Measurements from ENCODE around the gene PDK1.
"Not testable (repeated sequence)": the region's sequence is repeated elsewhere in the genome, so short reads cannot be mapped to it uniquely, and the experiment has no call there.

The PDK1 gene

DNA sequence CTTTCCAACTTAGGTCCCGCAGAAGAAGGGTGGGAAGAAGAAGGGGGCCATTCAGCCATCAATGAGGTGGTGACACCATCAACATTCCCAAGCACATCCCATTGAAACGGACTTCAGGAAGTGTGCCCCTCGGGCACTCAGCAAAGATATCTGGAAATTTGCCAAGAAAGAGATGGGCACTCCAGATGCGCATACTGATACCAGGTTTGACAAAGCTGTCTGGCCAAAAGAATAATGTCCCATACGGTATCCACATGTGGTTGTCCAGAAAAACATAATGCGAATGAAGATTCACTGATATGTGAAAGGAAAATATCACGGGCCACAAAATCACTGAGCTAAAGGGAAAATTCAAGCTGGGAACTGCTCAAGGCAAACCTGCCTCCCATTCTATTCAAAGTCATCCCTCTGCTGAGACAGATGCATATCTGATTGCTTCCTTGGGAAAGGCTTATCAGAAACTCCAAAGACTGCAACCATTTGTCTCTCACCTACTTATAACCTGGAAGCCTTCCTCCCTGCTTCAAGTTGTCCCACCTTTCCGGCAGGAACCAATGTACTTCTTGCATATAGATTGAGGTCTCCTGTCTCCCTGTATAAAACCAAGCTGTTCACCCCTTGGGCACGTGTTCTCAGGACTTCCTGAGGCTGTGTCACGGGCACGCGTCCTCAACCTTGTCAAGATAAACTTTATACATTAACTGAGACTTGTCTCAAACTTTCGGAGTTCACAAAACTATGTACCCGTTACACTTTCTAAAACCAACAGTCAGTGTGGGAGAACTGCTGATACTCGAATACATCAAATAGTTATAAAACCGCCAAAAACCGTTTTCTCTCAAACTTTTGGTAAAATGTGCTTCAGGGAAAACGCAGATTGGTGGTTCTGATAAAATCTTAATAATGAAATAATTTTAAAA is 1.3 kb upstream of the PDK1 start:
- no peak for DNase-seq

DNA sequence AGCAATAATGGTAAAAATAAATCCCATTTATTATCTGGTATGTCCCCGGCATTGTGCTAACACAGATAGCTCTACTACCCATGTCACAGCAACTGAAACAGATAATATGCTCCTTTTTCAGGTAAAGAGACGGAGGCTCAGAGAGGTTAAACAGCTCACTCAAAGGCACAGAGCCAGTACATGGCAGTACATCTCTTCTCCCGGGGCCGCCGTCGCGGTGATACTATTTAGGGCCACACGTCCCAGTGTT is 693 bp upstream of the PDK1 start:
- DNase-seq, result no peak

DNA sequence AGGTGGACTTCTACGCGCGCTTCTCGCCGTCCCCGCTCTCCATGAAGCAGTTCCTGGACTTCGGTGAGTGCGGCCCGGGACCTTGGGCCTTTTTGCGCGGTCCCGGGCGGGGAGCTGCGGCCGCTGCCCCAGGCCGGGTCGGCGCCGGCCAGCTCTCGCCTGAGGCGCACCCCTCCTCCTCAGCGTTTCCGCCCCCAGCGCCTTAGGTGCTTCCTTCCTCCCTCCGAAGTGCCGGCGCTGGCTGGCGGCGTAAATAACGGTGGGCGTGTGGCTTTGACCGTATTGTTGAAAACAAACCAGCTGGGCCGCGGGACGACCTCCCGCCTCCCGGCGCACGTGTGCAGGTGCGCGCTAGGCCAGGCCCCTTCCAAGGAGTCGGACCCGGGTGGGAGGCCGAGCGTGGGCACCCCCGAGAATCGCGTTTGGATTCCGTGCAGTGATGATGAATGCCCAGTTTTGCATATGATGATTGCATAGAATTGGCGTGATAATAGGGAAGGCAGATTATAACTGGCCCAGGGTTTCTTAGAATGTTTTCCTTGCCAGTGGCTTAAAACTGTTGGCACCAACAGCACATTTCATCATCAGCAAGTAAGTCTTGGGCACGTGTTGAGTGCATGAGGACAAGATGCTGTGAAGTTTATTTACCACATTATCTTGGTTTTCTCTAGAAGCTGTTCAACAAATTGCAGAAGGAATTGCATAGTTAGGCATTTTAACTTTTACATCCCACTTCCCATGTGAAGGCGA is 569 bp downstream of the PDK1 start:
- peak; percentile 37 to 56 (median 53) for DNase-seq

DNA sequence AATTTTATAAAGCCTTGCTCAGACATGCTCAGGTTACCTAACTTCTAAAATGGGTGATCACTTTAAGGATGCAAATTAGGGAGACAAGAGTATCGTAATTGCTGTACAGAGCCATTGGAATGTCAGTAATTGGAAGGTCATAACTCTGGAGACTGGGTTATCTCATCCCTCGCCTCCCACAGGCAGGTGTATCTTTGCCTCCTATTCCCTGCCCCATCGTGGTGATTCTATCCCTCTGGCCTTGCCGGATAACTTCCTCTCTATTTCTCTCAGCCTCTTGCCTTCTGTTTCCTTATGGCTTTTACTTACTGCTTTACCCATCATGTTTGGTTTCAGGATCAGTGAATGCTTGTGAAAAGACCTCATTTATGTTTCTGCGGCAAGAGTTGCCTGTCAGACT is 2.5 kb downstream of the PDK1 start:
- no peak for DNase-seq

DNA sequence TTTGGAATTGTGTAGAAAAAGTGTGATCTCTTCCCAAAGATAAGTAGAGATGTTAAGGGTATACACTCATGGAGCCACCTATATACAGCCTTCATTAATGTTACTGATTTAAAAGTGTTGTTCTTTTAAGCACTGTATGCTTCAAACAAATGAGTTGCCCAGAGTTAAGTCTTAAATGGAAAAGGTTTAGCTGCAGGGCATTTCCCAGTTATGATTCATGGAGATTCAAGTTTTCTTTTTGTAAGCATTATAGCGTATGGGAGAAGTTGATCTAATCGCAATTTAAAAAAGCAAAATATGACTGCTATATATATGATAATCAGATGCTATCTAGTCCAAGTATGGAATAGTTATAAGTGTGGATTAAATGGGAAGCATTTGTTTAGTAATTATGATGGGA is 4.8 kb downstream of the PDK1 start:
- DNase-seq, result no peak

DNA sequence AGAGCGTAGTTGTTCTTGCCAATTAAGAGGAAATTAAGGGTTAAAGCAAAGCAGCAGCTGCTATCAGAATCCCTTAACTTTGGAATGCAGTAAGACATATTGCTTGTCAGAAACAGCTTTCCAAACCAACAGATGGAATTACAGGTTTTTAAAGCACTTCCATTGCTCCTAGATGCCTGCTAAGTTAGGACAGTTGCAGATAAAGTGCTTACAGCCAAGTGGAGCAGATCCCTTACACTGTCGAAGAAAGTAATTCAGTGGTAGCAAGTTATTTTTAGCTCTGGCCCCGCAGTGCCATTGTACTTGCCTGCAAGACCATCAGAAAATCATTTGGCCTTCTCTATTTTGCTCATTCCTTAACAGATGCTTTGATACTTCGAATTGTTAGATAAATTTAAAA is 5.4 kb downstream of the PDK1 start:
- peak in 1 of 3 experiments; percentile 5 for DNase-seq

DNA sequence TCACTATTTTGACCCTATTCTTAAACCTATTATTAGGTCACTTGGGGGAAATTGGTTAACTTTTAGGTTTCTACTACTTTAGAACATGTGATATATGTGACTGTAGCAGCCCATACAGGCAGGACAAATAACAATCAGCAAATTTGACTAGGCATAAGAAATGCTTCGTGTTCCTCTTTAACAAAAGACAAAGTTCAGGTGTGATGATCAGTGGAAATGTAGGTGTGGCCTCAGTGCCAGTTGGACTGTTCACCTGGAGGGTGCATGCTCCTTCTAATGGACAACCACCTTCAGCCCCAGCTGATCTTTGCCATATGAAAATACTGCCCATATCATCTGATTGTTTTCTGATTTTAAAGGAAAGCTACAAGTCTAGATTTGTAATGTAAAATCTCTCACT is 6.4 kb downstream of the PDK1 start:
- DNase-seq, result no peak

DNA sequence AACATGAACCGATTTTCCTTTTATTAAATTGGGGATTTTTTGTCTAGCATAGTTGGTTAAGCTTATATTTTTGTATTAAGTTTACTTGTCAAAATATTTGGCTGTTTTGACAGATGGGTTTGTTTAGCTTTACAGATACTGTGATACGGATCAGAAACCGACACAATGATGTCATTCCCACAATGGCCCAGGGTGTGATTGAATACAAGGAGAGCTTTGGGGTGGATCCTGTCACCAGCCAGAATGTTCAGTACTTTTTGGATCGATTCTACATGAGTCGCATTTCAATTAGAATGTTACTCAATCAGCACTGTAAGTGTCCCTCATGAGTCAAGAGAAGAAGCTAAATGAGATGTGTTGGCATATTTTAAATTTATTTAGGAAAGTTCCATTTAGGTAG is 8.5 kb downstream of the PDK1 start:
- DNase-seq, result no peak

DNA sequence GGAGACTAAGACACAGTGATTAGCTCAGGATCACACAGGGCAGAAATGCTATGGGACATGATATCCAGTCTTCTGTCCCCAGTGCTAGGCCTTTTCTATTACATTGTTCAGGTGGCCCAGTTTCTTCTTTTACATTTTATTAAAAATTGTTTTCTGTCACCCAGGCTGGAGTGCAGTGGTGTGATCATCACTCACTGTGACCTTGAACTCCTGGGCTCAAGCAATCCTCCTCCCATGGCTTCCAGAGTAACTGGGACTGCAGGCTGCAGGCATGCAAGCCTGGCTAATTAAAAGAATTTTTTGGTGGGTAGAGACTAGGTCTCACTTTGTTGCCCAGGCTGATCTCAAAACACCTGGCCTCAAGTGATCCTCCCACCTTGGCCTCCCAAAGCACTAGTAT is 15.4 kb downstream of the PDK1 start:
- DNase-seq, result no peak

DNA sequence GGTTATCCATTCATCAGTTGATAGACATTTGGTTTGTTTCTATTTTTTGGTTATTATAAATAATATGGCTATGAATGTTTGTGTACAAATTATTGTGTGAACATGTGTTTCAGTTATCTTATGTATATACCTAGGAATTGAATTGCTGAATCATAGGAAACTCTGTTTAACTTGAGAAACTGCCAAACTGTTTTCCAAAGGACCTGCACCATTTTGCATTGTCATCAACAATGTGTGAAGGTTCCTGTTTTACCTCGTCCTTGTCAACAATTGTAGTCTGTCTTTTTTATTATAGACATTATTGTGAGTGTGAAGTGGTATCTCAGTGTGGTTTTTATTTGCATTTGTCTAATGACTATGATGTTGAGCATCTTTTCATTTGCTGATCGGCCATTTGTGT is 17.1 kb downstream of the PDK1 start:
- no peak for DNase-seq

DNA sequence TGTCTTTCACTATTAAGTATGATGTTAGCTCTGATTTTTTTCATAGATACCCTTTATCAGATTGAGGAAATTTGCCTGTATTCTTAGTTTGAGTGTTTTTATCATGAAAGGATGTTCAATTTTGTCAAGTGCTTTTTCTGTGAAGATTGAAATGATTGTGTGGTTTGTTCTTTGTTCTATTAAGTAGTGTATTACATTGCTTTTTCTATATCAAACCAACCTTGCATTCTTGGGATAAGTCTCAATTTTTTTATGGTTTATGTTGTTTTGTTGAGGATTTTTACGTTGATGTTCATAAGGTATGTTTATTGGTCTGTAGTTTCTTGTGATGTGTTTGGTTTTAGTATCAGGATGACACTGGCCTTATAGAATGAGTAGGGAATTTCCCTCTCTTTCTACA is 19.1 kb downstream of the PDK1 start:
- DNase-seq, result no peak

DNA sequence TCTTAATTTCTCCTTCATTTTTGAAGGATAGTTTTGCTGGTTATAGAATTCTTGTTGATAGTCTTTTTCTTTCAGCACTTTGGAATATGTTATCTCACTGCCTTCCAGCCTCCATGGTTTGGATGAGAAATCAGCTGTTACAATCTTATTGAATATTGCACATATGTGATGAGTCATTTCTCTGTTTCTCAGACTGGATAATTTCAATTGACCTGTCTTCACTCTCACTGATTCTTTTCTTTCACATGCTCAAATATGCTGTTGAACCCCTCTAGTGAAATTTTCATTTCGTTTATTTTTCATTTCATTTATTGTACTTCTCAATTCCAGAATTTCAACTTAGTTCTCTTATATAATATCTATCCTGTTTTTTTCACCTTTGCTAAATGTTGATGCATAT is 22.2 kb downstream of the PDK1 start:
- no peak for DNase-seq

DNA sequence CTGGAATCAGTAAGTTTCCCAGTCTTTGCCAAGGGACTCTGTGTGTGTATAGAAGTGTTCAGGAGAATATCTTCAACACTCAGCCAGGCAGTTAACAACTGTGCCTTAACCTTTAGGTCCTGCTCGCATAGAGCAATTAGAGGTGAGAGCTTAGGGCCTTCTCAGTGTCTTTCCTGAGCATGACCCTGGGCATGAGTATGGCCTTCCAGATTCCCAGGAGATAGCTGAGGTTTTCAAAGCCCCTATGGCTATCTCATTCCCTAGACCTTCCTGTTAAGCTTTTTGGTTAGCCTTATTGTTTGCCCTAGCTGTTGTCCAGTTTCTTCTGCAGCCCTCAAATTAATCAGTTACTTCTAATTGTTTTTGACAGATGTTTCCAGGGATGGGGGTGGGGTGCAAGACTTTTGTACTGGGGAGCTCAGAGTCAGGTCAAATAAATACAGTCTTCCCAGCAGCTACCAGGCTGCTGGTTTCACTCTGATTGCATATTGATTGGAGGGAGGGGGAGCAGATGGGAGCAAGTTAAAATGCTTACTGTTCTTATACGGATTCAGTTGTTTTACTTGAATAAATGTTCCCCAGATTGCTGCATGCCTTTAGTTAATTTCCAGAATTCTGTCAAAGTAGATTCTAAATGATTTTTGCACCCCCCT is 23.1 kb downstream of the PDK1 start:
- DNase-seq, result no peak

DNA sequence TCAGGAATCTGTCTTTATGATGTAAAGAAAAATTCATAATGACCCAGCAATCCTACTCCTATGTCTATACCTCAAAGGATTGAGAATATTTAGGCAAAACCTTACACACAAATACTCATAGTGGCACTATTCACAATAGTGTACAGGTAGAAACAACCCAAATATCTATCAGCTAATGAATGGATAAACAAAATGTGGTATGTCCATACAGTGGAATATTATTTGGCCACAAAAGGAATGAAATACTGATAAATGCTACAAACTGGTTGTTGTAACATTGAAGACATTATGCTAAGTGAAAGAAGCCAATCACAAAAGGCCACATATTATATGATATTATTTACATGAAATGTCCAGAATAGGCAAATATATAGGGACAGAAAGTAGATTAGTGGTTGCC is 24.7 kb downstream of the PDK1 start:
- DNase-seq, result no peak

DNA sequence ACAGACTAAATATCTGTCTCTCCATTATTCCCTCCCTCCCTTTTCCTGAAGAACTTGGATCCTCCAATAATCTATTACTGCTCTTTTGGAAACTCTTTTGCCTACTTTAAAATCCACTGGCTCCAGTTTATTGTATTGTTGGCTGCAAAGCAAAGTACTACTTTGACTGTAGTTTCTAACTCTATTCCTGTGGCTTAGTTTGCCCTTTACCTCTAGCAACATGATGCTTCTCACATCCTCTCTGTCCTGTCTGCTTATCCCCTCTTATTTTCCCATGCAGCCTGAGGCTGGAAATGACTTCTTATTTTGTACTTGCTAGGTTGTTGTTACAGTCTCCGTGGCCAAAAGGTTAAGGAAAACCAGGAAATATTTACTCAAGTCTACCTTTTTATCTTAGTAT is 26.8 kb downstream of the PDK1 start:
- DNase-seq, result no peak

DNA sequence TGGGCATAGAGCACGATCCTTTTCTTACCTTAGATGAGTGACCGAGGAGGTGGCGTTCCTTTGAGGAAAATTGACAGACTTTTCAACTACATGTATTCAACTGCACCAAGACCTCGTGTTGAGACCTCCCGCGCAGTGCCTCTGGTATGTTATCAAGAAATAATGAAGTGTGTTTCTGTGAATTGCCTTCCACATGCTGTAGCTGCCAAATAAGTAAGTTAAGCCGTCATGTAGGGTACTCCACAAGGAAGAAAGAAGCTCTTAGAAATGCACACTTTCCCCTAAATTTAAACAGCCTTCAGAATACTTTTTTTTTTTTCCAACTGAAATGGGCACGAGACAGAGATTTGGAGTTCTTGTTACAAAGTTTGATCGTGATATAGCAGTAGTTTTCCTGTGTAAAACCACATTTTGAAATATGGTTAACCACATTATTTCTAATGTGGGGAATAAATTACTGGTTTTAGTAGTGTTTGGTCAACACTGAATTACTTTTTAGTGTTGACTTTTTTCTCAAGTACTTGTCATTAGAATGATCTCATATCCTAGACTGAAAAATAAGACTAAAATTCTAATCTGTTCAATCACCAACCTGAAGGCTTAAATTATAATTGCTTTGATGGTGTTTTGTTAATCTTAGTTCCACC is 30.5 kb downstream of the PDK1 start:
- no peak for DNase-seq

DNA sequence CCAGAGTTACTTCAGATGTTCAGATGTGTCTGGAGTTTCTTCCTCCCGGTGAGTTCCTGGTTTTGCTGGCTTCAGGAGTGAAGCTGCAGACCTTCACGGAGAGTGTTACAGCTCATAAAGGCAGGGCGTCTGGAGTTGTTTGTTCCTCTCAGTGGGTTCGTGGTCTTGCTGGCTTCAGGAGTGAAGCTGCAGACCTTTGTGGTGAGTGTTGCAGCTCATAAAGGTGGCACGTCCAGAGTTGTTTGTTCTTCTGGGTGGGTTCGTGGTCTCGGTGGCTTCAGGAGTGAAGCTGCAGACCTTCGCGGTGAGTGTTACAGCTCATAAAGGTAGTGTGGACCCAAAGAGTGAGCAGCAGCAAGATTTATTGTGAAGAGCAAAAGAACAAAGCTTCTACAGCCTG is 31.3 kb downstream of the PDK1 start:
- not testable (repeated sequence) for DNase-seq

DNA sequence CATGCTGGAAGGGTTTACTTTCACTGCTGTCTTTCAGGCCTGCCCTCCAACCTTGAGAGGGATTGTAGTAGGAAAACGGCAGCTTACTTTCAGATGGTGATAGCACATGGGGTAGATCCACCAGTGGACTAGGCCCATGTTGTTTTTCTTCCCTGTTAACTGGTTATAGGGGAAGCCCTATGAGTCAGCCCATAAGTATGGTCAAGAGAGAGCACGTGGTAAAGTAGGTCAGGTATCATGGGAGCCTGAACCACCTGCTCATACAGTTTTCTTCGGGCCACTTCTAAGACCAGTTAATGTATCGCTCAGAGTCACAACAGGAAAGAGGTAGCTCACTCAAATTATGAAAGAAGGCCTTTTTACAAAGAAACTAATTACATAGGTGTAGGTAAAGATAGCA is 33.0 kb downstream of the PDK1 start:
- no peak for DNase-seq

DNA sequence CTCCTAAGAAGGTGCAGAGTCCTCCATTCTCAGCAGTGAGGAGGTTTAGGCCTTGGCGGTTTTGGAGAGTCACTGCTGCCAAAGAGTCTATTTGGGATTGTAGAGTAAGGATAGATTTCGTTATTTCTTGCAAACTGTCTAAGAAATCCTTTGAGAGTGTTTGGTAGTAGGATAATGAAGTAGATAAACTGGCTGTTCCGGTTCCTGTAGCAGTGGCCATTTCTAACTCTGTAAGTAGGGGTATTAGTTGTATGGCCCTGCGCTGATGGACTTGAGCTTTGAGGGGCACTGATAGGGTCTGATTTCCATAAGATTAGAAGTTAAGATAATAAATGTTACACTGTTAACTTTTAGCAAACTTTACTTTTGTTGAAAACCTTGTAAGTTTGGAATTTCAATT is 35.5 kb downstream of the PDK1 start:
- DNase-seq, result not testable (repeated sequence)

DNA sequence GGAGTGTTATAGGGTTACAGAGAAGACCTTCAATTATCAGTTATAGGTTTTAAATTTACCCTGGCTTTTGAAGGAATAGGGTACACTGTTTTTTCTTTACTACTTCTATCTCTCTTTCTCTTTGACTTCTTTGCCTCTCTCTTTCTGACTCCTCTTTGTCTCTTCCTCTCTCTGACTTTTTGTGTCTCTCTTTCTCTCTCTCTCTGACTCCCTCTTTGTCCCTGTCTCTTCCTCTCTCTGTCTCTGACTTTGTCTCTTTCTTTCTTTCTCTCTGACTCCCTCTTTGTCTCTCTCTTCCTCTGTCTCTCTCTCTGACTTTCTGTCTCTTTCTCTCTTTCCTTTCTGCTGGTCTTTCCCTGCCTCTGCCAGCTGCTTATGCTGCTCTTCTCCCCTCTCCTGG is 36.3 kb downstream of the PDK1 start:
- DNase-seq, result not testable (repeated sequence)

DNA sequence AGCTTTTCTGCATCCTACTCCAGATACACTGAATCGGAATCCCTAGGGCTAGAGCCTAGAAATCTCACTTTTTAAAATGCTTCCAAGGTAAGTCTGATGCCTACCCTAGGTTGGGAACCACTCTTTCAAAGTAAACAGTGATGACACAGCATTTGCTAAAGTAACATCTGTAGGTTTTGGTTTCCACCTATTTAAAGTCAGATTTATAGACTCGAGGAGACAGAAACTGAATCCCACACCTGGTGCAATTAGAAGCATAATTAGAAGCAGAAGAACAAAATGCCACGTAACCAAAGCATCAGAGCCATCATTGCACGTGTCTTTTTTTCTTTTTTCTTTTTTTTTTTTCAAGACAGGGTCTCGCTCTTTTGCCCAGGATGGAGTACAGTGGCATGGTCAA is 40.9 kb downstream of the PDK1 start:
- DNase-seq, result peak in 1 of 3 experiments; percentile 4

DNA sequence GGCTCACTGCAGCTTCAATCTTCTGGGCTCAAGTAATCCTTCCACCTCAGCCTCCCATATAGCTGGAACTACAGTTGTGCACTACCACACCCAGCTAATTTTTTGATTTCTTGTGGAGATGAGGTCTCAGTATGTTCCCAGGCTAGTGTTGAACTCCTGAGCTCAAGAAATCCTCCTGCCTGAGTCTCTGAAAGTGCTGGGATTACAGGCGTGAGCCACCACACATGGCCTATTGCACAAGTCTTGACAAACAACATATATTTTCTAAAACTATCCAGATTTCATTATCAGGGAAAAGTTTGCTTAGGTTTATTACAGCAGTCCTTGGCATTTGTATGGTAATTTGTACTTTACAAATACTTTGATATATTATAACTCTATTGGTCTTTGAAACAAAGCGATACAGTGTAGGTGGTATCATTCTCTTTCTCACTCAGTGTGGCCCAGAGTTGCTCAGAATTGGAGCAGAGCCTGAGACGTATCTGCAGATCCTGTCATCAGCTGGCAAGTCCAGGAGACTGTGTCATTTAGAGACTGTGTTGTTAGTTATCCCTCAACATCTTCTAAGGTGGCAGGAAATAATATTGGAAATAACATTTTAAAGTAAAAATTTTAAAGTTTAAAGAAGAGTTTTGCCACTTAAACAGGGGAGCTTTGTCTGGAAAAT is 41.4 kb downstream of the PDK1 start:
- no peak for DNase-seq

DNA sequence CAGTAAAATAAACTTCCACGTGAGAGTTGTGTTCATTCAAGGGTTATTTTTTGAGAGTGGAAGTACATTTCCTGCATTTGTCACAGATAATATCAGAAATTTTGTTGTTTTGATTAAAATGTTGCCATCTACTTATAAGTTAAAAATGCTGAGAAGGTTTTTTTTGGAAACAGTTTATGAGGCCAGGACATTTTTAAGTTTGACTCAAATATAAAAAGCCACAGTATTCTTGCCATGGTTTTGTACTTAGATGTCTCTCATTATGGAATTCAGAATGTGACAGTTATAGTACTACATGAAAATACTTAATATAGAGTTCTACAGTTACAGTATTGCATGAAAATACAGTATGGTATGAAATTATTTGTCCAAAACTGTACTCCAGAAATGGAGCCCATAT is 44.1 kb downstream of the PDK1 start:
- DNase-seq, result no peak

All from NCI-H1417 (cell line).